Retinal pigment epithelial cell (primary cell): ENCODE results near the gene CTIF.

Experiments used
- DNase-seq: peaks from one replicate; pipeline ENCODE4 v3.0.0-alpha.2; 2010; ENCODE audit warnings: low read depth
- H3K4me3 ChIP-seq: 2 replicates; pipeline ENCODE4 v1.5.1; 2011; ENCODE audit warnings: mild to moderate bottlenecking, low read length, control low read depth, moderate library complexity
- TF ChIP-seq, protein P1 (sequence below): conservative IDR thresholded peaks from 2 replicates; pipeline ENCODE4 v1.5.1; 2011; ENCODE audit warnings: low read depth, low read length, control low read depth, inconsistent platforms

CTIF gene

GRCh38 chr18:48574667-48575300, 36.0 kb downstream of the CTIF start:
- TF ChIP-seq, protein P1, sequence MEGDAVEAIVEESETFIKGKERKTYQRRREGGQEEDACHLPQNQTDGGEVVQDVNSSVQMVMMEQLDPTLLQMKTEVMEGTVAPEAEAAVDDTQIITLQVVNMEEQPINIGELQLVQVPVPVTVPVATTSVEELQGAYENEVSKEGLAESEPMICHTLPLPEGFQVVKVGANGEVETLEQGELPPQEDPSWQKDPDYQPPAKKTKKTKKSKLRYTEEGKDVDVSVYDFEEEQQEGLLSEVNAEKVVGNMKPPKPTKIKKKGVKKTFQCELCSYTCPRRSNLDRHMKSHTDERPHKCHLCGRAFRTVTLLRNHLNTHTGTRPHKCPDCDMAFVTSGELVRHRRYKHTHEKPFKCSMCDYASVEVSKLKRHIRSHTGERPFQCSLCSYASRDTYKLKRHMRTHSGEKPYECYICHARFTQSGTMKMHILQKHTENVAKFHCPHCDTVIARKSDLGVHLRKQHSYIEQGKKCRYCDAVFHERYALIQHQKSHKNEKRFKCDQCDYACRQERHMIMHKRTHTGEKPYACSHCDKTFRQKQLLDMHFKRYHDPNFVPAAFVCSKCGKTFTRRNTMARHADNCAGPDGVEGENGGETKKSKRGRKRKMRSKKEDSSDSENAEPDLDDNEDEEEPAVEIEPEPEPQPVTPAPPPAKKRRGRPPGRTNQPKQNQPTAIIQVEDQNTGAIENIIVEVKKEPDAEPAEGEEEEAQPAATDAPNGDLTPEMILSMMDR, result no peak

GRCh38 chr18:48575301-48575657, 36.4 kb downstream of the CTIF start:
- DNase-seq, result no peak
- TF ChIP-seq, protein P1, result no peak
- no peak overlapping the region for H3K4me3 ChIP-seq

More at GRCh38 chr18:48574667-48575300, 36.0 kb downstream of the CTIF start:
- no peak for DNase-seq
- H3K4me3 ChIP-seq, result no peak overlapping the region

- TF ChIP-seq, protein P1, result no peak
- no peak for DNase-seq
- H3K4me3 ChIP-seq, result no peak overlapping the region
Observed at GRCh38 chr18:48575658-48576456, 37.0 kb downstream of the CTIF start.

GRCh38 chr18:48576457-48576771, 37.6 kb downstream of the CTIF start:
- TF ChIP-seq, protein P1, result no peak
- DNase-seq, result no peak

DNA sequence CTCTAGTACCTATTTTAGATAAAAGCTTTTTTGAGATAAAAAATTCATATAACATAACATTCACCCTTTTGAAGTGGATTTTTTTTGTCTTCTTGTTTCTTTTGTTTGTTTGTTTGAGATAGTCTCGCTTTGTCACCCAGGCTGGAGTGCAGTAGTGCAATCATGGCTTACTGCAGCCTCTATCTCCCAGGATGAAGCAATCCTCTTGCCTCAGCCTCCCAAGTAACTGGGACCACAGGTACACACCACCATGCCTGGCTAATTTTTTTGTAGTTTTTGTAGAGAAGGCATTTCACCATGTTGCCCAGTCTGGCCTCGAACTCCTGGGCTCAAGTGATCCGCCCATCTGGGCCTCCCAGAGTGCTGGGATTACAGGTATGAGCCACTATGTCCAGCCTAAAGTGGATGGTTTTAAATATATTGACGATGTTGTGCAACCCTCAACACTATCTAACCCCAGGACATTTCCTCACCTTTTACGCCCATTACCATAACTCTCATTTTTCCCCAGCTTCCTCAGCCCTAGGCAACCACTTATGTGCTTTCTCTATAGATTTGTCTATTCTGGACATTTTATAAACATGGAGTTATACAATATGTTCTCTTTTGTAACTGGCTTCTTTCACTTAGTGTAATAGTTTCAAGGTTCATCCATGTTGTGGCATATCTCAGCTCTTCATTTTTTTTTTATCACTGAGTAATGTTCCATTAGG, 38.8 kb downstream of the CTIF start:
- no peak for DNase-seq
- TF ChIP-seq, protein P1, result no peak
- no peak overlapping the region for H3K4me3 ChIP-seq

More at GRCh38 chr18:48576457-48576771, 37.6 kb downstream of the CTIF start:
- H3K4me3 ChIP-seq, result no peak overlapping the region

DNA sequence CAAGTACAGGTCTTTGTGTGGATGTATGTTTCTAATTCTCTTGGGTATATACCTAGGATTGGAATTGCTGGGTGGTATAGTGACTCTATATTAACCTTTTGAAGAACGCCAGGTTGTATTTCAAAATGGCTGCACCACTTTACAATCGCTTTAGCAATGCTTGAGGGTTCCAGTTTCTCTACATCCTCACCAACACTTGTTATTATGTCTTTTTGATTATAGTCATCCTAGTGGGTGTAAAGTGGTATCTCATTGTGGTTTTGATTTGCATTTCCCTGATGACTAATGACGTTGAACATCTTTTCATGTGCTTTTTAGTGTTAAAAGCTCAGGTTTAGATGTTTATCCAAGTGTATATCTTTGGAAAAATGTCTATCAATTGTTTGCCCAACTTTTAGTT, 39.5 kb downstream of the CTIF start:
- H3K4me3 ChIP-seq, result no peak overlapping the region
- TF ChIP-seq, protein P1, result no peak
- no peak for DNase-seq
